NOMO-1 treated with dmso at 0.1 percent for 144 hours (cell line): ENCODE data around the gene NUBPL.
"Not testable (repeated sequence)": the region's sequence is repeated elsewhere in the genome, so short reads cannot be mapped to it uniquely, and the experiment has no call there.

Experiments
- DNase-seq: peaks from one replicate; lab custom pipeline; 2025; ENCODE audit not compliant: unreplicated experiment; lab: John Stamatoyannopoulos, UW

The NUBPL gene

DNA sequence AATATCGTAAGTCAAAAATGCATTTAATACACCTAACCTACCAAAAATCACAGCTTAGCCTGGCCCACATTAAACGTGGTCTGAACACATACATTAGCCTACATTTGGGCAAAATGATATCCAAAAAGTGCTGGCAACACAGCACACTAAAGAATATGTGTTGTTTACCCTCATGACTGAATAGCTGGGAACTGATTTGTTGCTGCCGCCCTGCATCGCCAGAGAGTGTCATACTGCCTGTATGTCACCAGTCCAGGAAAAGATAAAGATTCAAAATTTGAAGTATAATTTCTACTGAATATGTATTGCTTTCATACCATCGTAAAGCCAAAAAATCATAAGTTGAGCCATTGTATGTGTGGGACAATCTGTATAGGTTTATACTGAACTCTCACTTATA, 157.8 kb downstream of the NUBPL start:
- DNase-seq: no peak

DNA sequence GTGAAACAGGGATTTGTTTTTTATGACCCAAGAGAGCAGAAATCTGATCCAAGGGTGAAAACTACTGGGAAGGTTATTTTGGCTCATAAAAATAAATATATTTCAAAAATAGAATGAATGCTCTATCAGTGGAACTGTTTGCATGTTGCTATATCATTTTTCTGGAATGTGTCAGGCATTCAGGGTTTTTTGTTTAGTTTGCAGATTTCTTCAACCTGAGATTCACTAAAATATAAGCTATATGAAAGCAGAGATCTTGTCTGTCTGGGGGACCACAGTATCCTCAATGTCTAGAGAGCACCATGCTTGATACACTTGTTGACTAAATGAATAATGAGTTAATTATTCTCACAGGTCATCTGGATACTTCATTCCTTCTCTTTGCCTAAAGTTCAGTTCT, 165.1 kb downstream of the NUBPL start:
- no peak for DNase-seq

DNA sequence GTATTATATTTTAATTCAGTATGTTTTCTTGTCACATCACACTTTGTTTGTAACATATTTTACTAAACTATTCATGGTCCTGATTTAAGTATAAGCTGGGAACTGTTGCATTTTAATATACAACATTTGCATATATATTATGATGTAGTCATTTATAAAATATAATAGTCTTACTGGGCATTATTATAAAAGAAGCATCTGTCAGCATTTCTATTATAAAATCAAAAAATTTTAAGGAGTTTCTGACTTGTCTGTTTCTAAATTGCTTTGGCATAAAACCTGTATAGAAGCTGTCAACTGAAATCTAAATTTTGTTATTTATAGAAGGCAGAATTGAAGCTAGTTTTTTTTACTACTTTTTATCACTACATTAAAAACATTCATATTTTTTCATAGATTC, 166.6 kb downstream of the NUBPL start:
- DNase-seq: no peak

- DNase-seq: no peak
Observed at GRCh38 chr14:31740688-31741087, 179.5 kb downstream of the NUBPL start.

- DNase-seq: no peak
Observed at GRCh38 chr14:31745741-31746140, 184.5 kb downstream of the NUBPL start.

DNA sequence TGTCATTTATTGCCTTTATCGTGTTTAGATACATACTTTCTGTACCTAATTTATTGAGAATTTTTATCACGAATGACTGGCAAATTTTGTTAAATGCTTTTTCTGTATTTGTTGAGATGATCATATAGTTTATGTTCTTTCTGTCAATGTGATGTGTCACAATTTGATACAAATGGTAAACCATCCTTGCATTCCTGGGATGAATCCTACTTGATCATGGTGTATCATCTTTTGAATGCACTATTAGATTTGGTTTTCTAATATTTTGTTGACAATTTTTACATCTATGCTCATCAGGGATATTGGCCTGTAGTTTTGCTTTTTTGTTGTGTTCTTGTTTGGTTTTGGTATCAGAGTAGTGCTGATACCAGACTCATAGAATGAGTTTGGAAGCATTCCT, 185.1 kb downstream of the NUBPL start:
- DNase-seq: no peak

DNA sequence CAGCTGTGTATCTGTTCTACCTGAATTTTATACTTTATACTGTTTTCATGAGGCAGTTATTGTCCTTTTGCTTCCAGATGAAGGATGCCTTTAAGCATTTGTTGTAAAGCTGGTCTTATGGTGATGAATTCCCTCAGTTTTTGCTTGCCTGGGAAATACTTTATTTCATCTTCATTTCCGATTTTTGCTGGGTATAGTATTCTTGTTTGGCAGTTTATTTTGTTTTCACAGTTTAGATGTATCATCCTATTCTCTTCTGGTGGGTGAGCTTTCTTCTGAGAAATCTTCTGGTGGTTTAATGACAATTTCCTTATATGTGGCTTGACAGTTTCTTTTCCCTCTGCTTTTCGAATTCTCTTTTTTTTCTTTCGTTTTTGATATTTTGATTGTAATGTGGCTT, 188.1 kb downstream of the NUBPL start:
- no peak for DNase-seq

DNA sequence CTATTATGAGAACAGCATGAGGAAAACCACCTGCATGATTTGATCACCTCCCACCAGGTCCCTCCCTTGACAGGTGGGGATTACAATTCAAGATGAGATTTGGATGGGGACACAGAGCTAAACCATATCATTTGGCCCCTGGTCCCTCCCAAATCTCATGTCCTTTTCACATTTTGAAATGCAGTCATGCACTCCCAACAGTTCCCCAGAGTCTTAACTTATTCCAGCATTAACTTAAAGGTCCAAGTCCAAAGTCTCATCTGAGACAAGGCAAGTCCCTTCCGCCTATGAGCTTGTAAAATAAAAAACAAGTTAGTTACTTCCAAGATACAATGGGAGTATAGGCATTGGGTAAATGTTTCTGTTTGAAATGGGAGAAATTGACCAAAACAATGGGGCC, 189.8 kb downstream of the NUBPL start:
- DNase-seq: not testable (repeated sequence)

- no peak for DNase-seq
Observed at GRCh38 chr14:31752867-31753661, 191.9 kb downstream of the NUBPL start.

- no peak for DNase-seq
Observed at GRCh38 chr14:31758941-31759340, 197.7 kb downstream of the NUBPL start.

- no peak for DNase-seq
Observed at GRCh38 chr14:31760277-31760676, 199.1 kb downstream of the NUBPL start.

DNA sequence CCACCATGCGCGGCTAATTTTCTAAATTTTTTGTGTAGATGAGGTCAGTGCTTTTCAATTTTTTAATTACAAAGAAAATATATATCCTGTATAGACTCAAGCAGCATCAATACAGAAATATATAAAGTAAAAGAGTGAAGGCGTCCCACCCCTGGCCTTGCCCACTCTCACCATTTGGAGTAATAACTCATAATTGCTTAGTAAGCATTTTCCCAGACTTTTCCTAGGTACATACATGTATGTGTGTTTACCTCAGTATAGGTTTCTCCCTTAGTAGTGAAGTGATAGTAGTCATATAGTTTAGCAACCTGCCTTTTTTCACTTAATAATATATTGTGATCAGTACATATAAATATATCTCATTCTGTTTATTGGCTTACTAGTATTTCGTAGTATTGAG, 200.1 kb downstream of the NUBPL start:
- DNase-seq: no peak

DNA sequence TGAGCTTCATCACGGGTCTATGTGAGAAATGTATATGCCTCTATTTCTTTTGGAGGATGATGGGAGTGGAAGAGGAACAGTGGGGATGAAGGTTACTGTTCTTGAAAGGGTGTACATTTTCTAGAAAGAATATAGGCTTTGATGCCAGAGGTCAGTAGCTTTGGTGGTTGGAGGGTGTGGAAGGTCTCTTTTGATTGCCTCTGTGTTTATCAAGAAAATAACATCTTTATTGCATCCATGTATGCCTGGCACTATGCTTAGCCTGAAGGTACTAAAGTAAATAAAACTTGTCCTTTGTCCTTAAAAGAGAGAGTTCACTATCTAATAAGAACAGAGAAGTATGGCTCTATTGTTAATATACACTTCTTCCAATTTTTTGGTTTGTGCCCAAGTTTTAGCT, 201.8 kb downstream of the NUBPL start:
- DNase-seq: no peak

DNA sequence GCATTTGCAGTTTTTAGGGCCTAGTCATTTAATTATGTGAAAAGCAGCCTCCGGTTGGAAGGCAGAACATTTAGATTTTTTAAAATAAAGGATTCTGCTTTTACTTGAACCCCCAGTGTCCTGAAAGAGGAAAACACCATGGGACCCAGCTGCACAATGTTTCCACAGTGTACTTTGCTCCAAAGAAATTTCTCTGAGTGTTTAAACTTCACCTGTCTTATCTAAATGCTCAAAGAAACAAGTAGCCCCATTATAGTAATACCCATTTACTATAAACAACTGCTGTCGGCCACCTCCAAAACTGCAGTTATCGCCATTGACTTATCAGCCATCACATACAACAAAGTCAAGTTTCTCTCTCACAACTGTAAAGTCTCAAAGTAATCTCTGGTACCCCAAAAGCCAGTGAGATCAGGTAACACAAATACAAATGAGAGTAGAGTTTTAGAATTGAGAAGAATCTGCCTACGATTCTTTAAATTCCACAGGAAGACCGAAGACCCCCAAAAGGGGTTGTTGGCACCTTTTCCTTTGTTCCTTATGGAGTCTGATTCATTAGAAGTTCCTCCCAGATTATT, 205.2 kb downstream of the NUBPL start:
- no peak for DNase-seq

DNA sequence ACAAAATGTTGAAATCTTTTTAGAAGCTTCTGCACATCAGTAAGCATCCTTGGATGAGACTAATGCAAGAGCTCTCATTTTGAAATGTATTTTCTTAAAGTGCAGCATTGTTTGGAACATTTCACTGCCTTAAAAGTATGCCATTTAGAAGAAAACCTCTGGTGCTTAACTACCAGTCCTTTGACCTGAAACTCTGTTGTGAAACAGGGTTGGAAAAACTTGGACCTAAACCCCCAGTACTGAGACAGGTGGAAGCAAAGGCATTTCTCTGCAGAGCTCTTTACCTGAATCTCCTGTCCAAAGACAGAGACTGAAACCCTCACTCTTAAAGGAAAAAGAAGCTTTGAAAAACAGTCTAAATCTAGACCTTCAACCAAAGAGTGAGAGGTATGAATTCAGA, 207.2 kb downstream of the NUBPL start:
- no peak for DNase-seq

DNA sequence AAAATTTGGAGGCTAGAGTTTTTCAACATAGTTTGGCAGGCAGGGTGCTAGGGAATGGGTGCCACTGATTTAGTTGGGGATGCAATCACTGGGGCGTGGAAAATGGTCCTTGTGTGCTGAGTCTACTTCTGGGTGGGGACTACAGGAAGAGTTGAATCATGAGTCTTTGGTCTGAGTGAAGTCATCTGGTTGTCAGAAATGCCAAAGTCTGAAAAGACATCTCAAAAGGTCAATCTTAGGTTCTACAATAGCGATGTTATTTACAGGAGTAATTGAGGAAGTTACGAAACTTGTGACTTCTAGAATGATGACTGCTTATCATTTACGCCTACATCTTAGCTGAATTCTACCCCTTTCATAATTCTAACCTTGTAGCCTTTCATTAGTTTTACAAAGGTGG, 209.1 kb downstream of the NUBPL start:
- DNase-seq: peak; percentile 12

- no peak for DNase-seq
Observed at GRCh38 chr14:31774567-31774966, 213.4 kb downstream of the NUBPL start.

DNA sequence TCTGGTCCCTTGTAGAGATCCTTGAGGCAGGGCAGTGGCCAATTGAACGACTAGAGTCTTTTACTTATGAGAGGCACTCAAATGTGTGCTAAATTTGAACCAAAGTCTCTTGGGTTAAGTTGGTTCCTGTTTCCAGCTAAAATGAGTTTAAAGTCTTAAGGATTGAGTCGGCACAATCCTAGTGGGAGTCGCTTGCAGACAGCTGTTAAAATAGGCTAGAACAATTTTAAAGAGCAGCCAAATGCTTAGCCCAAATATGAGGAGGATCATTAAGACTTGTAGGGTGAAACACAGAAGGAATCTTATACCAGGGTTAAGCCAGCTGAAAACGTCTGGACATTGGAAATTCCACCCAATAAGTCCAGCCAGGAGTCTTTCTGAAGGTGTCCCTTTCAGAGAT, 216.1 kb downstream of the NUBPL start:
- DNase-seq: no peak

GRCh38 chr14:31781578-31781977, 220.4 kb downstream of the NUBPL start:
- DNase-seq: no peak

GRCh38 chr14:31785574-31785973, 224.4 kb downstream of the NUBPL start:
- DNase-seq: no peak

- no peak for DNase-seq
Observed at GRCh38 chr14:31787377-31787776, 226.2 kb downstream of the NUBPL start.

- DNase-seq: no peak
Observed at GRCh38 chr14:31788340-31788739, 227.1 kb downstream of the NUBPL start.

- DNase-seq: no peak
Observed at GRCh38 chr14:31792726-31793125, 231.5 kb downstream of the NUBPL start.
